ENCODE results near the gene VIPR2. TPM values are rescaled to one million over a fixed set of nuclear protein-coding genes. Genes with fewer than 3 reads are reported as not detected.

The VIPR2 gene
- total RNA-seq, 1 experiment from 2014 or later = not detected

GRCh38 chr7:159146084-159146858, 1.6 kb upstream of the VIPR2 start:
- peaks cover 86% of the 10 kb centered on the region for H3K27me3 ChIP-seq (replicated peaks; ENCODE audit: insufficient read depth, low read depth, low read length, poor library complexity)
- intact Hi-C loops (cut with micrococcal nuclease; ENCODE audit: unreplicated experiment) = no loop called here
- CTCF ChIA-PET = no interaction called here
- POLR2A ChIA-PET (ENCODE audit: low non-redundant PET) = no interaction called here
- no peak for TF ChIP-seq CTCF (conservative IDR thresholded peaks at IDR 0.05; ENCODE audit: low read depth, low read length)
- no peak for TF ChIP-seq EZH2 (IDR thresholded peaks at IDR 0.05; ENCODE audit: borderline replicate concordance, low read depth, low read length, poor library complexity, severe bottlenecking)
- H3K27ac ChIP-seq (ENCODE audit: low read depth, low read length, poor library complexity, severe bottlenecking) = no peak overlapping the region
- no peaks in the 10 kb centered on the region for H3K36me3 ChIP-seq (ENCODE audit: insufficient read depth, low read length, poor library complexity, severe bottlenecking)
- no peaks in the 10 kb centered on the region for H3K4me1 ChIP-seq (ENCODE audit: insufficient read depth, low read length, poor library complexity, severe bottlenecking)
- no TSS peak for BruUV-seq (replicated peaks)
- H3K9me3 ChIP-seq (ENCODE audit: low read depth, low read length, poor library complexity, severe bottlenecking) = no peaks in the 10 kb centered on the region
- DNase-seq (ENCODE audit: low spot score) = no peak
- H3K4me3 ChIP-seq (ENCODE audit: low read depth, low read length, poor library complexity, severe bottlenecking) = no peak overlapping the region

GRCh38 chr7:159145490-159145855, 806 bp upstream of the VIPR2 start:
- peaks cover 86% of the 10 kb centered on the region for H3K27me3 ChIP-seq (replicated peaks; ENCODE audit: insufficient read depth, low read depth, low read length, poor library complexity)
- H3K27ac ChIP-seq (ENCODE audit: low read depth, low read length, poor library complexity, severe bottlenecking) = no peak overlapping the region
- DNase-seq (ENCODE audit: low spot score) = no peak
- ChIA-PET POLR2A (ENCODE audit: low non-redundant PET) (no interaction called here), CTCF (no interaction called here)
- no peak for TF ChIP-seq CTCF (conservative IDR thresholded peaks at IDR 0.05; ENCODE audit: low read depth, low read length)
- peak; percentile 95 for TF ChIP-seq EZH2 (IDR thresholded peaks at IDR 0.05; ENCODE audit: borderline replicate concordance, low read depth, low read length, poor library complexity, severe bottlenecking)
- no peaks in the 10 kb centered on the region for H3K4me1 ChIP-seq (ENCODE audit: insufficient read depth, low read length, poor library complexity, severe bottlenecking)
- H3K9me3 ChIP-seq (ENCODE audit: low read depth, low read length, poor library complexity, severe bottlenecking) = no peaks in the 10 kb centered on the region
- no peaks in the 10 kb centered on the region for H3K36me3 ChIP-seq (ENCODE audit: insufficient read depth, low read length, poor library complexity, severe bottlenecking)
- intact Hi-C loops (cut with micrococcal nuclease; ENCODE audit: unreplicated experiment) = no loop called here
- no TSS peak for BruUV-seq (replicated peaks)
- peak overlapping the region; percentile 30 for H3K4me3 ChIP-seq (ENCODE audit: low read depth, low read length, poor library complexity, severe bottlenecking)

- Histone ChIP-seq H3K9me3 (ENCODE audit: low read depth, low read length, poor library complexity, severe bottlenecking) (no peaks in the 10 kb centered on the region), H3K4me3 (ENCODE audit: low read depth, low read length, poor library complexity, severe bottlenecking) (peak overlapping the region; percentile 37), H3K36me3 (ENCODE audit: insufficient read depth, low read length, poor library complexity, severe bottlenecking) (no peaks in the 10 kb centered on the region), H3K27ac (ENCODE audit: low read depth, low read length, poor library complexity, severe bottlenecking) (no peak overlapping the region), H3K4me1 (ENCODE audit: insufficient read depth, low read length, poor library complexity, severe bottlenecking) (no peaks in the 10 kb centered on the region), H3K27me3 (replicated peaks; ENCODE audit: insufficient read depth, low read depth, low read length, poor library complexity) (peaks cover 82% of the 10 kb centered on the region)
- ChIA-PET POLR2A (ENCODE audit: low non-redundant PET) (no interaction called here), CTCF (no interaction called here)
- TF ChIP-seq EZH2 (IDR thresholded peaks at IDR 0.05; ENCODE audit: borderline replicate concordance, low read depth, low read length, poor library complexity, severe bottlenecking) (peak; percentile 99), CTCF (conservative IDR thresholded peaks at IDR 0.05; ENCODE audit: low read depth, low read length) (no peak)
- no peak for DNase-seq (ENCODE audit: low spot score)
- BruUV-seq (replicated peaks) = no TSS peak
- intact Hi-C loops (cut with micrococcal nuclease; ENCODE audit: unreplicated experiment) = no loop called here
These were observed 598 bp downstream of the VIPR2 start for GRCh38 chr7:159143780-159144757.
